ENCODE results near the gene EYA2.
"Not testable (repeated sequence)": the region's sequence is repeated elsewhere in the genome, so short reads cannot be mapped to it uniquely, and the experiment has no call there.

Gene EYA2

GRCh38 chr20:47149939-47150338 is 255.3 kb downstream of the EYA2 start:
- DNase-seq: no peak

- peak; percentile 41 for DNase-seq
Observed at GRCh38 chr20:47150403-47151152, 255.9 kb downstream of the EYA2 start.

GRCh38 chr20:47152068-47152467 is 257.4 kb downstream of the EYA2 start:
- no peak for DNase-seq

- DNase-seq: no peak
Observed at GRCh38 chr20:47154089-47154488, 259.4 kb downstream of the EYA2 start.

GRCh38 chr20:47156301-47157137 is 261.9 kb downstream of the EYA2 start:
- DNase-seq: no peak

- no peak for DNase-seq
Observed at GRCh38 chr20:47159166-47159565, 264.5 kb downstream of the EYA2 start.

- DNase-seq: no peak
Observed at GRCh38 chr20:47160240-47160639, 265.6 kb downstream of the EYA2 start.

GRCh38 chr20:47160992-47161391 is 266.3 kb downstream of the EYA2 start:
- no peak for DNase-seq

GRCh38 chr20:47161411-47161810 is 266.8 kb downstream of the EYA2 start:
- DNase-seq: no peak

GRCh38 chr20:47164140-47164539 is 269.5 kb downstream of the EYA2 start:
- no peak for DNase-seq

GRCh38 chr20:47165376-47165865 is 270.8 kb downstream of the EYA2 start:
- no peak for DNase-seq

GRCh38 chr20:47167846-47168245 is 273.2 kb downstream of the EYA2 start:
- no peak for DNase-seq

GRCh38 chr20:47172579-47172978 is 277.9 kb downstream of the EYA2 start:
- DNase-seq: no peak

- no peak for DNase-seq
Observed at GRCh38 chr20:47173596-47174216, 279.1 kb downstream of the EYA2 start.

GRCh38 chr20:47174456-47175243 is 280.0 kb downstream of the EYA2 start:
- DNase-seq: no peak

- no peak for DNase-seq
Observed at GRCh38 chr20:47175493-47175892, 280.9 kb downstream of the EYA2 start.

GRCh38 chr20:47176217-47176616 is 281.6 kb downstream of the EYA2 start:
- not testable (repeated sequence) for DNase-seq

- DNase-seq: no peak
Observed at GRCh38 chr20:47178277-47178676, 283.6 kb downstream of the EYA2 start.

GRCh38 chr20:47178851-47179250 is 284.2 kb downstream of the EYA2 start:
- DNase-seq: no peak

GRCh38 chr20:47179267-47179666 is 284.6 kb downstream of the EYA2 start:
- DNase-seq: no peak

- peak; percentile 48 for DNase-seq
Observed at GRCh38 chr20:47181056-47181862, 286.6 kb downstream of the EYA2 start.

- DNase-seq: no peak
Observed at GRCh38 chr20:47183367-47183766, 288.7 kb downstream of the EYA2 start.
